Stimulated activated CD4-positive, alpha-beta T cell treated with anti-CD3 and anti-CD28 coated beads, TNF-alpha, amount 100 ng/mL, for 24 hours (primary cell): ENCODE measurements around the gene DYNLT3.

Experiments
- DNase-seq, 3 experiments: peaks; one replicate each; pipeline ENCODE4 v3.0.0-alpha.2; 2020; ENCODE audit warnings: low read depth in 3 of 3

Gene DYNLT3

DNA sequence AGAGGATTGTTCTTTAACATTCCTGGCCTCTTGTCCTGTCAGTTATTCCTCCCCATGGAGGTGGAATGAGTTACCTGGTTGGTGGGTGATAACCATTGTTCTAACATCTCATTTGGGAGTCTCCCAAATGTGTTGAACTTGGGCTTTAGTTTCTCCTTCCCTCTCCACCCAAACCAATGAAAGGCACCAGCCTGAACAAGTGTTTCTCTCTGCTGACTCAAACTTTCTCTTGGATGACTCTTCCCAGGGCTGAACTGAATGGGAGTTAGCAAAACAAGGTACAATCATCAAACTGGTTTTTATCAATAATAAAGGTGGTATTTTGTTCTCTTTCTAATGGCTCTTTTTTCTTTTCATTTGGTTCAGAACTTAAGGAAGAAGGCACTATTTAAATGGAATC lies 2.7 kb downstream of the DYNLT3 start:
- DNase-seq = no peak

GRCh38 chrX:37840931-37841330 lies 6.4 kb downstream of the DYNLT3 start:
- no peak for DNase-seq

GRCh38 chrX:37834937-37835336 lies 12.4 kb downstream of the DYNLT3 start:
- DNase-seq = no peak

DNA sequence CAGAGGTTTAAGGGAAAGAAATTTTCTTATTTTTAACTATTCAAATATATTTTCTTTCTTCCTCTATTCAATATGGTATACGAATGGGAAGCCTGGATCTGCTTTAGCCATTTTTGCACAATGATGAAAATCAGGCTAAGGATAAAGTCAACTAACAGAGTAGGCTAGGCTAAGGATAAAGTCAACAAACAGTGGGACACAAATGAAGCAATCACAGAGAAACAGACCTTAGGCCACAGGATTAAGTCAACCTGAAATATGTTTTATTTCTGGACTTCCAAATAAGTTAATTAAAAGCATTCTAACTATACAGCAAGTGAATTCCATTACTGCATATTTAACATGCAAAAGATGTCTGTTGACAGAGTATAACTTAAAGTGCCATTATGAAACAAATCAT lies 17.0 kb downstream of the DYNLT3 start:
- no peak for DNase-seq

DNA sequence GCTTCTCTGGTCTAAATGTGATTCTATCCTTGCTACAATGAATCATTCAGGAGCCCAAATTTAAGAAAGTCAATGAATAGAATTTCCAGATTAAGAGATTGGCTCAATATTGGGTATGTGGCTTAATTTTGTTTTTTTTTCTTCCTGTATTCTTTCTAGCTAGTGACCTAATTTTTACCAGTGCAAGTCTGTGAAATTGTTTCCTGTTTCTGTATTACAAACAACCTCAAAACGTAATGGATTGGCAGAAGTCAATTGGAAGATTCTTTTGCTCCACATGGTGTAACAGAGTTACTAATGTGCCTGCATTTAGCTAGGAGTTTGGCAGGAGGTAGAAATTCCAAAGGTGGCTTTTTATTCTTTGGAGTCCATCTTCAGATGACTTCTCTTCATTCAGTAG lies 17.6 kb downstream of the DYNLT3 start:
- DNase-seq = no peak

DNA sequence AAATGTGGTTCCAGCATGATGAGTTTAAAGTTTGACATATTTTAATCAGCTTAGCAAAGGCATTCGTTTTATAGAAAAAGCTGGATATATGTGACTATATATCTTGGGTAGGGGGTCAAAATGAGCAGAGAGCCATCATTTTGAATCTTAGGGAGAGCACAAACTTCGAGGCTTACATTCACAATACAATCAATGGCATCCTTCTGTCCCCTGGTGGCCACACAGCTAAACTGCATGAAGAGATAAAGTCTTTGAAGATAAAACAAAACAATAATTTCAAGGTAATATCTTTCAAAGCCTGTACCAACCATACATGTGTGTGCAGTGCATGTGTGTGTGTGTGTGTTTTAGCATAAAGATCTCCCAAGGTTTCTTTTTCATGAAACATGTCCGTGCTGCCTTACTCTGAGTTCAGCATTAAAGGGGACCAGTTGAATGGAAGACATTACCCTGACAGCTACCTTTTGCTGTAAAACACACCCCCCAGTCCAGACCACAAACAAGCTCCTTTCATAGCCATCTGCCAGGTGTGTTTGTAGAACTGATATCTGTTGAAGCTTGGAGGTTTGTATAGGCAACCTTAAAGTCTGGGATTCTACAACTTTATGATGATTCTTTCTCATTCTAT lies 22.0 kb downstream of the DYNLT3 start:
- peak in 2 of 3 experiments; percentile 21 to 34 for DNase-seq

DNA sequence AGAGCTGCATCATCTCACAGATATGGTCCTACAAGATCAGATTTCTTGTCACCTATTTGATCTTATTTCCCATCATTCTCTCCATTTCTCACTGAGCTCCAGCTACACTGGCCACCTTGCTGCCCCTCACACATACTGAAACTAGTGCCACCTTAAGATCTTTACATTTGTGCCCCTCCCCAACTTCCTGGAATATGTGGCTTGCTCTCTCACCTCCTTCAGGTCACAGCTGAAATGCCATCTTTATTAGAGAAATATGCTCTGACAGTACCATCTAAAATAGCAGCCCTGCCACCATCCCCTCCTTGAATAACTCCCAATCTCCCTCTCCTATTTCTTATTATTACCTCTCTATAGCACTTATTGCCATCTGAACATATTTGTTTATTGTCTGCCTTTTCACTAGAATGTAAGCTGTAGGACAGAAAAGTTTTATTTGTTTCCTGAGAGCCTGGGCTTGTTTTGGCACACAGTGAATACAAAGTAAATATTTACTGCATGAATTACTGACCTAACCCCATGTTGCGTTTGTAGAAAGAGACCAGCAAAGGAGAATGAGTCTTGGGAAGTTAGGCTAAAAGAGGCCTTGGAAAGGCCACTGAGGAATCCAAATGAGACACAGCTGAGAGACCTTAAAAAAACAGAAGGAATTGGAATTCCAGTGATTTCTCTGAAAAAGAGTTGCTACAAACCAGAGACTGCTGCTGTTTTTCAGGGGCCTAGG lies 22.7 kb downstream of the DYNLT3 start:
- no peak for DNase-seq

GRCh38 chrX:37820646-37821045 lies 26.7 kb downstream of the DYNLT3 start:
- no peak for DNase-seq

- DNase-seq = no peak
Observed at GRCh38 chrX:37818031-37818430, 29.3 kb downstream of the DYNLT3 start.

GRCh38 chrX:37817579-37817978 lies 29.8 kb downstream of the DYNLT3 start:
- no peak for DNase-seq

DNA sequence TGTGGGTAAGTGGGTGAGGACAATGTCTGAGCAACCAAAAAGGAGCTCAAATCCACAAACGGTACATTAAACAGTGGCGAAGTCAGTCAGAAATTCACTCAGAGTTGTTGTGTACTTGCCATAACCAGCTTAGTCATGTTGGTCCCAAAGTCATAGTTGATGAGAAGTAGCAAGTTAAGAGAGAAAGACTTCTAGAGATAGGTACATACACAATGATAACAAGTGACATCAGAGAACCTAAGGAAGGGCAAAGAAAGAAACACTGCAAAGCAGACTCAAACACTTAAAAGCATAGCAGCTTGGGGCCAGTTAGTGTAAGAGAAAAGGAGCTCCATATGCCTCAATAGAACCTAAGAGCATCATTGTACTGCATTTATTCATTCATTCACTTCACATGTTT lies 30.2 kb downstream of the DYNLT3 start:
- no peak for DNase-seq

- no peak for DNase-seq
Observed at GRCh38 chrX:37816766-37817165, 30.6 kb downstream of the DYNLT3 start.

GRCh38 chrX:37815366-37815765 lies 32.0 kb downstream of the DYNLT3 start:
- no peak for DNase-seq

DNA sequence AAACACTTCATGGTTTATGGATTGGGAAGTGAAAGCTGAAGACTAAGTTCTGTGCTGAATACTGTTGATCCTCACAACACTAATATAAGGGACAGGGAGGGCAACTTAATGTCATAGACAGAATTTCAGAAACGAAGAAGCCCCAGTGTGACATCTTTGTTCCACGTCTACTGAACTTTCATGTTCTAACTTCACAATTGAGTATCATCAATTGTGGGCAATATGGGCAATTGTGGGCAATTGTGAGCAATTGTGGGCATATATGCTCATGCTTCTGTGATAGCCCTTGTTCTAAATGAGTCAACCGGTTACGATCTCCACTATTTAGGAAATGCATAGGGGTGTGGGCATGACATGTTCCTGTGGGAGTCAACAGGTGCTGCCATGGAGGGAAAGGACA lies 33.8 kb downstream of the DYNLT3 start:
- no peak for DNase-seq

DNA sequence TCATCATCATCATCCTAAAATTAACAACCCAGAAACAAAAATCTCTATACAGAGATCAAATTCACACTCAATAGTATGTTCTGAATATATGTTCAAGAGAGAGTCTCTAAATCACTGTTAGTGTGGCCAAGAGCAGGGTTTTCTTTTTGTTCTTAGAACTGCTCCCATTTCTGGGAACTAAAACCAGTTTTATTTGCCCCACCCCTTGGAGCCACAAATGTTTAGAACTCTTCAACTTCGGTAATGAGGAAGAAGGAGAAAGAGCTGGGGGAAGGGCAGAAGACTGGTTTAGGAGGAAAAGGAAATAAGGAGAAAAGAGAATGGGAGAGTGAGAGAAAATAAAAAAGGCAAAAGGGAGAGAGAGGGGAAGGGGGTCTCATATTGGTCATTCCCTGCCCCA lies 35.3 kb downstream of the DYNLT3 start:
- no peak for DNase-seq

- DNase-seq = no peak
Observed at GRCh38 chrX:37809970-37810369, 37.4 kb downstream of the DYNLT3 start.

DNA sequence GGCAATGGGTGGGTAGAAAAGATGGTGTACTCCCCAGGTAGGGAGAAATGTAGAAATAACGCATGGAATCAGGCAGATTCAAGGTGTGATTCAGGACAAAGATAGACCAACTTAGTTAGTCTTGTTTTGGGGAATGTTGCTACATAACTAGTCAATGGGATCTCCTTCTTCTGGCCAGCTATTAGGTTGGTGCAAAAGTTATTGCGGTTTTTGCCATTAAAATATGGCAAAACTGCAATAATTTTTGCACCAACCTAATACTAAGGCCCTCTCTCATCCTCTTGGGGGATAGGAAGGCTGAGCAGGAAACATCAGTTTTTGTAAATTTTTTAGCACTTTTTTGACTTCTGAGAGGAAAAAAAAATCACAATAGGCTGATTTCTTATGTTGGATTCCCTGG lies 44.3 kb downstream of the DYNLT3 start:
- no peak for DNase-seq

DNA sequence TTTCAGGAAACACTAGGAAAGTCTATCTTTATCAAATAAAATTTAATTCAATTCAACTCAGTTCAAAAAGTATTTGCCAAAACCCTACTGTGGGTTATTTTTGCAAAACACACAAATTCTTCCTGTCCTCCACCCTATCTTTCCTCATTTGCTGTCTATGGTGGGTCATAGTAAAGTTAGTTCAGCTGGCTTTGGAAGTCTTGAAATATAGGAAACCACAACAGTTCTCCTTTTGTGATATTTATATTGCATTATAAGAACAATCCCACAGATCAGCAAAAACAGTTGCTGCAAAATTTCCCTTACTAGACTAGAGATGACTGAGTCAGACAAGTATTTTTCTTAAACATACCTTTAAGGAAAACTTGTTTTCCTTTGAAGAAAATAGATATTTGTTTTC lies 45.3 kb downstream of the DYNLT3 start:
- DNase-seq = no peak

DNA sequence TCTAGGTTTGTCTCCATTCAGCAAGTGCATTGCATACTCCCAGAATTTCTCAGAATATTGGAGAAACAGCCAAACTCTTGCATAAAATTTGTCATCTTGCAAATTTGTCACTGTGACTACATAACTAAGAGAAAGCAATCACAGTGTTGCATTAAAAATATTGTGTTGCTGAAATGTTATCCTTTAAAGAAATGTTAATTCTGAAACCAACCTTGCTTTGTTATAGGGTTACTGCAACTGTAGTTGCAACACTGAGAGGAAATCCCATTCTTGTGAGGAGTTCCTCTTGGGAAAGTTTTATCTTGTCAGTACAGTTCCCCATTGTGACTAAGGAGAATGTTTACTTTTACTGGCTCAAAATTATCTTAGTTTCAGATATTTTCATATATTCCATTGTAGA lies 46.7 kb downstream of the DYNLT3 start:
- DNase-seq = no peak

- no peak for DNase-seq
Observed at GRCh38 chrX:37799936-37800335, 47.4 kb downstream of the DYNLT3 start.

GRCh38 chrX:37796805-37797204 lies 50.6 kb downstream of the DYNLT3 start:
- DNase-seq = no peak

- no peak for DNase-seq
Observed at GRCh38 chrX:37796310-37796709, 51.1 kb downstream of the DYNLT3 start.
